HG03354 (cell line): Measurements from ENCODE around the gene CRYBG3.
"Not testable (repeated sequence)": the region's sequence is repeated elsewhere in the genome, so short reads cannot be mapped to it uniquely, and the experiment has no call there.

Source experiments
- ATAC-seq: cut with Tn5 transposase; IDR thresholded peaks from one replicate; pipeline ENCODE4 v1.9.1; 2021; ENCODE audit warnings: mild to moderate bottlenecking; ENCODE audit not compliant: unreplicated experiment, poor library complexity, severe bottlenecking

Gene CRYBG3

DNA sequence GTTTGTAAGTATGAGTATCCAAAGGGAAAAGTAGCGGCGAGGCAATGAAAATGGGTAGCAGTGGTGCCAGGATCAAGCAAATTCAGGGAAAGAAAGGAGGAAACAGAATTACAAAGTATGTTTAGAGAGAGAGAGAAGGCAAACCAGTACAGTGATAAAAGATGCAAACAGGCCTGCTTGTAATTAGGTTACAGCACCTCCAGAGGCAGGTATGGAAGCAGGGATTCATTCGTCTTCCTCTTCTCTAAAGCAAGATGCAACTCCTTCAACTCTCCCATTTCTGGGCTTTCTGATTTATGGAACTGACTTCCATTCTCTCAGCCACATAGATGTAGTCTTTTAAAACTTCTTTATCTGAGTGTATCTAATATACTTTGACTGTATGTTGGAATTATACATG is 68.0 kb downstream of the CRYBG3 start:
- no peak for ATAC-seq

DNA sequence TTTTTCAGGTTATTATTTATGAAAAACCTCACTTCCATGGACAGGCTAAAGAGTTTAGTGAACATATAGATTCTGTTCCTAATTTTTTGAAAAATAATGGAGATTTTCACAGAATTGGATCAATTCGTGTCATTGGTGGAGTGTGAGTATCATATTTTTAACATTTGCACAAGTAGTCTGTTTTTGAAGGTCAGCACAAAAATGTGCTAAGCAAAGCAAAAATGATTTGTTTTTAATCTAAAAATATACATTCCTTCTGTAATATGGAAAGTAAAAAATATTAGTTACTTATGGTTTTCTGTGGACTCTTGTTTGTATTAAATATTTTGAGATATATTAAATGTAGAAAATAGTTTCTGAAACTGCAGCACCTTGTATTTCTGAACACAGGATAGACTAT is 71.0 kb downstream of the CRYBG3 start:
- ATAC-seq = no peak

DNA sequence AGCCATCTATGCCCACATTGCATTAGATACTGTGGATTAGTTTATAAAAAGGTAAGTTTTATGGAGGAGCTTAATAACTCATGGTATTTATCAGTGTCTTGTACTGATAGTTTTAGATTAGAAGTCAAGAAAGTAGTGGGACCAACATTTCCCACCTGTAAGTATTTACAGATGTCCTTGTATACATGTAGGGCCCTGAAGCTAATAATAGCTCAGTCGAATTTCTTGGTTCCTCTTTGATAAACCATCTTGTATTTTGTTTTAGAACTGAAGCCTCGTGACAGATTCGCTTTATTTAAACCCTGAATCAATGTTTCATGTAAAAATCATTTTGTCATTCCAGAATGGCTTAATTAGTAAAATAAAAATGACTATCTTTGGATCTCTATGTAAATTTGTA is 73.4 kb downstream of the CRYBG3 start:
- ATAC-seq = peak; percentile 78

DNA sequence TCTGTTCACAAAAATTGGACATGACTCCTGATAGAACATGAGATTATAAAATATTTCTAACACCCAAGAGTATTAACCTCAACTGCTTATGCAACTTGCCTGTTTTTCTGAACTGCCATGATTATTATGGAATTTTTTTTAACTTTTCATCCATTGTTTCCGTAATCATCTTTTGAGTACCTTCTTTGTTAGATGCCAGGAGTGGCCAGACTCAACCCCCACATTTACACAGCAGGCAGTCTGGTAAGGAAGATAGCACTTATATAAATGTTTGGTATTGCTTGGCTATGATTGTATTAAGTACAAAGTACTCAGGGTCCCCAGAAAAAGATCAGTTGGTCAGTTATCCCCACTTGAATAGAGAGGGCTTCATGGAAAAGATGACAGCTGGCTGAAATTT is 74.3 kb downstream of the CRYBG3 start:
- no peak for ATAC-seq

DNA sequence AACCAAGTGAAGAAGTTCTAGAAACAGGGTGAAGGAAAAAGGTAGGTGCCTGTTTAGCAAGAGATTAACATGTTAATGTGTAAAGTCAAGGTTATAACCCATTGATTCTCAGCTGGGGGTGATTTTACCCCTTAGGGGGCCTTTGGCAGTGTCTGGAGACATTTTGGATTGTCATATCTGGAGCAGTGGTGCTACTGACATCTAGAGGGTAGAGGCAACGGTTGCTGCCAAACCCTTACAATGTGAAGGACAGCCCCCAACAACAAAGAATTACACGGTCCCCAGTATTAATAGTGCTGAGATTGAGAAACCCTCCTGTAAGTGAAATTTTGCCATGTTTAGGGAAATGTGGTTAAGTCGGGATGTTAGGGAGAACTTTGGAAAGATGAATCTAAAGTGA is 74.7 kb downstream of the CRYBG3 start:
- no peak for ATAC-seq

DNA sequence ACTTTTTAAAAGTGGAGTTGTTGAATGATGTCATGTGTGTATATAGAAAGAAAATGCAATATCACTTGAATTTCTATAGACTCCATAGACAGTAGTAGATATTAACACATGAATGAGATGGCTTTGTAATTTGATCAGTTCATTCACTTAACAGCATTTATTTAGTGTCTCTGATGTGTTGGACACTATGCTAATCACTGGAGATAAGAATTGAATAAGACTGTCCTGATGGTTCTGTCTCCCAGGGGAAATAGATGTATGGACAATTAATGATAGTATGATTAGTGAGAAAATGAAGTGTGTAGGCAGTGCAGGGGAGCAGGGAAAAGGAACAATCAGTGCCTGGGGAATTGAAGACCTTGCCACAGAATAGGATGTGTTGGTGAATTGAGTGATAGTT is 77.5 kb downstream of the CRYBG3 start:
- no peak for ATAC-seq

DNA sequence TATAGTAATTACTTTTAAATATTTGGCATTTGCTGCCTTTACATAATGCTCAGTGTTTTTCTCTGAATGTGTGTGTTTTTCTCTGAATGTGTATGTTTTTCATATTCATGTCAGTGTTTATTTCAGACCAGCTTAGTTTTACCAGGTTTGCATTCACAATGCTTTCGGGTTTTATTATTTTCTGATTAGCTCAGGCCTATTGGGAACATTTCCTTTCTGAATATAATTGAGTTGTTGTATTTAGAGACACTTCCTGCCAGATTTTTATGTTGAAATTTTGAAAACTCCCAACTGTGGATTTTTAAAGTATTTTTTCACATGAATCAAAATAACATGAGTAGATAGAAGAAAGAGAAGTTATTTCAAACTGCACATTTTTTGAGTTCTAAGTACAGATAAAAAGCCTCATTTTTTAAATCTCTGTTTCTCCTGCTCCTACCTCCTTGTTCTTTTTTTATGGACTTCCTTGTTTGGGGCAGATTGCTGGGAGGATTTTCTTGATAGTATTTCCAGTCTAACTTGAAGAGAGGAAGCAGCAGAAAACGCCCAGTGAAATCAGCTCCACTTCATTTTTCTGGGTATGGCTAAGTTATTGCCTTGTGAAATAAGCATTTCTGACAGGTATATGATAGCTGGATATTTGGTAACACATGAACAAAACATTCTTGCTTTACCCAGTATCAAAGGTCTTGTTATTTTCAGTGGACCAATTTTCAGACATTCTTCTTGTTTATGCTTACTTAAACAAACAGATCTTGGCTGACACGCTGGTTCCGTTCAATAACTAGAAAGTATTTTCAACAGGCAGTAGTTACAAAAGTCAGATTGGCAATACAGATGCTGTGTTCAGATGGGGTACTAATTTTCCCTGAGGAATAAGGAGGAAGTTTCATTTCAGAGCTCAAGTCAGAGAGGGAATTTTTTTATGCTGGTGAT is 79.8 kb downstream of the CRYBG3 start:
- ATAC-seq = no peak

DNA sequence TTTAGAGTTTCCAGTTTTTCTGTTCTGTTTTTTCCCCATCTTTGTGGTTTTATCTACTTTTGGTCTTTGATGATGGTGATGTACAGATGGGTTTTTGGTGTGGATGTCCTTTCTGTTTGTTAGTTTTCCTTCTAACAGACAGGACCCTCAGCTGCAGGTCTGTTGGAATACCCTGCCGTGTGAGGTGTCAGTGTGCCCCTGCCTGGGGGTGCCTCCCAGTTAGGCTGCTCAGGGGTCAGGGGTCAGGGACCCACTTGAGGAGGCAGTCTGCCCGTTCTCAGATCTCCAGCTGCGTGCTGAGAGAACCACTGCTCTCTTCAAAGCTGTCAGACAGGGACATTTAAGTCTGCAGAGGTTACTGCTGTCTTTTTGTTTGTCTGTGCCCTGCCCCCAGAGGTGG is 88.0 kb downstream of the CRYBG3 start:
- not testable (repeated sequence) for ATAC-seq

DNA sequence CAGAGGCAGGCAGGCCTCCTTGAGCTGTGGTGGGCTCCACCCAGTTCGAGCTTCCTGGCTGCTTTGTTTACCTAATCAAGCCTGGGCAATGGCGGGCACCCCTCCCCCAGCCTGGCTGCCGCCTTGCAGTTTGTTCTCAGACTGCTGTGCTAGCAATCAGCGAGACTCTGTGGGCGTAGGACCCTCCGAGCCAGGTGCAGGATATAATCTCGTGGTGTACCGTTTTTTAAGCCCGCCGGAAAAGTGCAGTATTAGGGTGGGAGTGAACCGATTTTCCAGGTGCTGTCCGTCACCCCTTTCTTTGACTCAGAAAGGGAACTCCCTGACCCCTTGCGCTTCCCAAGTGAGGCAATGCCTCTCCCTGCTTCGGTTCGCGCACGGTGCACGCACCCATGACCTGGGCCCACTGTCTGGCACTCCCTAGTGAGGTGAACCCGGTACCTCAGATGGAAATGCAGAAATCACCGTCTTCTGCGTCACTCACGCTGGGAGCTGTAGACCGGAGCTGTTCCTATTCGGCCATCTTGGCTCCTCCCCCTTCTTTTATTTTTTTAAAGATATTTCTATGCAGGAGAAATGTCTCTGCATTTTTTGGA is 88.5 kb downstream of the CRYBG3 start:
- not testable (repeated sequence) for ATAC-seq

DNA sequence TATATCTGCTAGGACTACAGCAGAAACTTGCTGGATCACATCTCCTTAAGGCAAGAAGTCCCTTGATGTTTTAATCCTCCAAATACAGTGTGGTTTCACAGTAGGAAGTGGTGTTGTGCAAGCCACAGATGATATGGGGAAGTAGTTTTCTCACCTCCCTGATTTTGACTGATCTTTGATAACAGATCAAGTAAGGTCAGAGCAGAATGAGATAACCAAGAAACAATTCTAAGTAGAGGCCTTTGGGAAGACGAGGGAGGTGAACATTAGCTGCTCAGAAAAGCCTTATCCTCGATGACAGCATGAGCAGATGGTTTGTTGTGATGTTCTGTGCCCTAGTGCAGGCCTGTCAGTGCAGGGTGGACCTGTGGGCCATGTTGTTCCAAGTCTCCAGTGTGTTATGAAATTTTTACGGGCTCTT is 89.1 kb downstream of the CRYBG3 start:
- no peak for ATAC-seq

DNA sequence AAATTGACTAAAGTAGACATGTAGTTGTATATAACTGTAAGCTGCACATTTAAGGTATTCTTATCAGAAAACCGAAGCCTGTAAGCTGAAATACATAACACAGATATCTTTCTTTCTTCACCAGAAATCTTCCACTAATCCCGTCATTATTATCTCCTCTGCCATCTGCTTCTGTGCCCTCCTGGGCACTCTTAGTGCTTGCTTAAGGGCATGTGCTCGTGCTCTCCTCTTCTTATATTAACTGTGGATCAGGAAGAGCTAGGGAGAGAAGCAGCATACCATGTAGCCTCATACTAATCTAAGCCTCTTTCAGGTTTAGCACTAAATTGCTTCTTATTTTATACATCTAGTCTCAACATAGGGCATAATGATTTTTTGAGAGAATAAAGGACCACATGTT is 89.6 kb downstream of the CRYBG3 start:
- no peak for ATAC-seq

DNA sequence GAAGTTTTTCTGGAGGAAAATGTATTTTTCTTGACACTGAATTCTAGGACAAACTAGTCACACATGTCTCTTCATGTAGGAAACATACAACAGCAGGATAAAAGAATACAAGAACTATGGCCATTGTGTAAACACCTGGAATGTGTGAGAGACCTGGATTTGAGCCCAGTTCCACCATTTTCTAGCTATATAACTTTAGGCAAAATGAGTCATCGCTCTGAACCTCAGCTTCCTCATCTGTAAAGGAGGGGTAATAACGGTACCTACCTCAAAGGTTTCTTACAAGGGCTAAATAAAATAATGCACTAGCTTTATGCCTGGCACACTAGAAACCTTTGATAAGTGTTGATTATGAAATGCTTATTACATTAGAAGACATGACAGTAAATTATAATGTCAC is 92.6 kb downstream of the CRYBG3 start:
- no peak for ATAC-seq

DNA sequence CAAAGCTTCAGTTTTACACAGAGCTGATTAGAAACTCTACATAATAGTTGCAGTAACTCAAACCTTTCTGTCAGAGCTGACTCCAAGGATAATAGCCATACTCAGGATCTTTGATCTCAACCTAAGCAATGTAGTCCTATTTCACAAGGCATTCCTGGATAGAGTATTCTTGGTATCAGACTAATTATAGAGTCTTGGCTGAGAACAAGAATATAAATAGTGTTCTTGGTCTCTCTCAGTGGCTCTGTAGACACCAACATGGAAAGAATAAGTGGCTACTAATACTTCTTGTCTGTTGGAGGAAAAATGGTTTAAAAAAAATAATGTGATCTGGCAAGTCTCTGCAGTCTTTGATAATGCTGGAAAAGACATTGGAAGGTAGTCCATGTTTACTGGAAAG is 94.8 kb downstream of the CRYBG3 start:
- ATAC-seq = no peak

DNA sequence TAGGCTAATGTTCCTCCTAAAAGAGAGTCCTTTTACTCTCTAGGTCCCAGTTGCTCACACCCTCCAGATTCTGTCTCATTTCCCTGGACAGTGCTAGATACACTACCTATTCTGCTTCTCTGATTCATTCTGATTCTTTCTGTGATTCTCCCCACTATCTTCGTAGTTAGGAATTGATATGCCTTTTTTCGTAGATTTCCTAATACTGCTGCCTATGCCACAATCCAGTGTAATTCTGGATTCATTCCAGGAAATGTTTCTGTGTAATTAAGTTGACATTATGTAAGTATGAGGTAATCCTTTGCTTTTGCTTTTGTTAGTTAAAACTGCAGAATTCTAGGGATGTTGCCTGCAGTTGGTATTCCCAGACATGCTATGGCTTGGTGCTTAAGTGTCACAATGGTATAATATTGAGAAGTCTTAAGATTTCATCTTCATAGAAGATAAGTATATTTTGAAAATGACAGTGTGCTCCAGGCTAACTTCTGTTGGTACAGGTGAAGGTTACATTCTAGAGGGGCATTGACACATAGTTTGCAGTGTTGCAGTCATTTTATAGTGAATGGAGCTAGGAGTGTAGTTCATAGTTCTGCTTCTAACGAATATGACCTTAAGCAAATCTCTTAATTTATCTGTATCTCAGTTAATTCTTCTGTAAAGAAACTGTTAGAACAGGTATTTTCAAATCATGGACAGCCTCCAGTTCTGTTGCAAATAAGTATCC is 96.2 kb downstream of the CRYBG3 start:
- no peak for ATAC-seq

DNA sequence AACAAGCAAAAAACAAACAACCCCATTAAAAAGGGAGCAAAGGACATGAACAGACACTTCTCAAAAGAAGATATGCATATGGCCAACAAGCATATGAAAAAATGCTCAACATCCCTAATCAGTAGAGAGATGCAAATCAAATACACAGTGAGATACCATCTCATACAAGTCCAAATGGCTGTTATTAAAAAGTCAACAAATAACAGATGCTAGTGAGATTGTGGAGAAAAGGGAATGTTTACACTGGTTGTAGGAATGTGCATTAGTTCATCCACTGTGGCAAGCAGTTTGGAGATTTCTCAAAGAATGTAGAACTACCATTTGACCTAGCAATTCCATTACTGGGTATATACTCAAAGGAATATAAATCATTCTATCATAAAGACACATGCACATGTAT is 105.9 kb downstream of the CRYBG3 start:
- no peak for ATAC-seq

DNA sequence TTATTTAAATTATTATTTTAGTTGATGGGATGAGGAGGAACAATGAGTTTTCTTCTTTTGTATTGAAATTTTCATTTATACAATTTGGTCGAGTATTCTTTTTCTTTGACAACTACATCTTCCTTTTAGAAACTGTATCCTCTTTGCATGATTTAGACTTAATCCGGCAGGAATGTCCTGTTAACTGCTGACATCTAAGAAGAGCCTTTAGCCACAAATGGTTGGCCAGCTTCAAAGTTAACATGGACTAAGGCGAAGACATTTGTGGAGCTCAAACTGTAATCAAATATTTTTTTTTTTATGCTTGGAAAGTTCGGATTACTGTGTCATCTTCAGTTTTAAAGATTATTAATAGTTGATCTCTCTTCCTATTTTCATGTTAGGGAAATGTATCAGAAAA is 107.2 kb downstream of the CRYBG3 start:
- ATAC-seq = no peak

DNA sequence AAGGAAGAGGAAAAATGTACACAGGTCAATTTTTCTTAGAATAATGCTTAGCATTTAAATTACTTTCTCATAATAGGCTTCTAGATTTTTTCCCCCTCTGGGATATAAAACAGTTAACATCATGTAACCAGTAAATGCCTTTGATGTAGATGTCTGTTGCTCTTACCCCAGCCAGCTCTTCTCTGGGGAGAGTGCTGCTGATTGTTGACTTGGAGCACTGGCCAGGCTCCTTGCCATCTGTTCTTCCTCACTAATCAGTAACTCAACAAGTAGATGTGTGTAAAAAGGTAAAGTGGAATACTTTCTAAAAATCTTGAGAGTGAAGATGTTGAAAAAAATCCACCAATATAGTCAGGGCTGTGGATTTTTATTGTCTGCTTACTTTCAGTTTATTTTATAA is 108.2 kb downstream of the CRYBG3 start:
- ATAC-seq = no peak

DNA sequence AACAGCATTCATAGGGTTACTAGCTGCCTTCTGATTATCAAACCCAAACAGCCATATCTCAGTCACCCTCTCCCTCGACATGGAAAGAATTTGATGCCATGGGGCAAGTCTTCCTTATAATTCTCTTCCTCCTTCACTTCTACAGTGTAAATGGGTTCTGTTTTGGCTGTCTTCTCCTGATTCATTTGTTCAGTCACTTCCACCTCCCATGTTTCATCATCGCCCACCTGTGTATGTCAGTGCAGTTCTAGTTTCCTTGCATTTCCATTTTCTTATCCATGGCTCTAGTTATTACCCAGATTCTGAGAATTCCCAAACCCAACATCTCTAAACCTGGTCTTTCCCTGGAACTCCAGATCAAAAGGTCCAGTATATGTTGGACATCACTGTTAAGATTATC is 109.4 kb downstream of the CRYBG3 start:
- no peak for ATAC-seq

DNA sequence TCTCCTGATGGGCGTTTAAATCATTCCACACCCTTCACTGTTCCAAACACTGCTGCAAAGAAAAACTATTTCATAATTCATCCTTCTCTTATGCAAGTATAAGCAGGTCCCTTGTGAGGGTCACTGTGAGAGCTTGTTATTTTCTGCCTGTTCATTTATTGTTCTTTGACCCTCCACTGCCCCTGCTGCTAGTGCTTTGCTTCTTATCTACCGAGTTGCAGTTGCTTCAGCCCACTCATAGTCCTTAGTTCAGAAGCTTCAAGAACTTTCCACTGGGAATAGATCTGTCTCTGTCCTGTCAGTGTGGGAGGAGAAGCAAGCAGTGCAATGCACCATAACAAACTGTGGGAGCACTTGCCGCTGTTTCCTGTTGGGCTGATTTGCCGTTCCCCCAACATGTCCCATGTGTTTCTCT is 110.6 kb downstream of the CRYBG3 start:
- ATAC-seq = no peak

DNA sequence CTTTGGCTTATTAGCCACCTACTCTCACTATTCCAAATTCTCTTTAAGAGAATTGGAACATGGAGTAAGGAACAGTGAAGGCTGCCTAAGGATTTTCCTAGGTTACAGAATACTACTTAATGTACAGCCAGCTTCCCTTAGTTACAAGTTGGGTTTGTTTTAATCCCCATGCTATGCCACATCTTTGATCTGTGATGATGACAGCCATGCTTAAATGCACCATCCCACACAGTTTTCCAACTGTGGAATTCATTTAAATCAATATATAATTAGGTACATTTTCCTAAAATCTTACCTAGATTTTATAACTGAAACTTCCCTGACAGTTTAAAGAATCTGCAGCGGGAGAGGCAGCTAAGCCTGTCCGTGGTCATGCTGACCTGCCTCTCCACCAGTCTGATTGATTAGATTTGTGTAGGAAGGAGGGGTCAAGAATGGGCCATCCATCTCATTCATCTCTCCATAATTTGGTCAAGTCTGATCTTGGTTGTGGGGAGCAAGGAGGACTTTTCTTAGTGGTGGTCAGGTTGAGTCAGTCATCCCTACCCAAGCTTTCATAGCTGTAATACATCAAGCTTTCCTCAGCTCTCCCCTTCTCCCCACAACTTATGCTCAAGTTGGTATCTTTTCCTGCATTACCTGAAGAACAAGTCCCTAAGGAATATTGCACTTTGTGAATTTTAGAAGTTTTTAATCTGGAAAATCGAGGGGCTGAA is 113.3 kb downstream of the CRYBG3 start:
- ATAC-seq = no peak
